ENCODE measurements around the gene HEXIM2. TPM values are rescaled to one million over a fixed set of nuclear protein-coding genes. Genes with fewer than 3 reads are reported as not detected.
A peak's percentile ranks its signal among the peaks of the same experiment; 100 is the strongest.

HEXIM2 gene
- total and polyA plus RNA-seq, 7 donors = 1.8 to 14.7 (median 7.8) TPM

DNA sequence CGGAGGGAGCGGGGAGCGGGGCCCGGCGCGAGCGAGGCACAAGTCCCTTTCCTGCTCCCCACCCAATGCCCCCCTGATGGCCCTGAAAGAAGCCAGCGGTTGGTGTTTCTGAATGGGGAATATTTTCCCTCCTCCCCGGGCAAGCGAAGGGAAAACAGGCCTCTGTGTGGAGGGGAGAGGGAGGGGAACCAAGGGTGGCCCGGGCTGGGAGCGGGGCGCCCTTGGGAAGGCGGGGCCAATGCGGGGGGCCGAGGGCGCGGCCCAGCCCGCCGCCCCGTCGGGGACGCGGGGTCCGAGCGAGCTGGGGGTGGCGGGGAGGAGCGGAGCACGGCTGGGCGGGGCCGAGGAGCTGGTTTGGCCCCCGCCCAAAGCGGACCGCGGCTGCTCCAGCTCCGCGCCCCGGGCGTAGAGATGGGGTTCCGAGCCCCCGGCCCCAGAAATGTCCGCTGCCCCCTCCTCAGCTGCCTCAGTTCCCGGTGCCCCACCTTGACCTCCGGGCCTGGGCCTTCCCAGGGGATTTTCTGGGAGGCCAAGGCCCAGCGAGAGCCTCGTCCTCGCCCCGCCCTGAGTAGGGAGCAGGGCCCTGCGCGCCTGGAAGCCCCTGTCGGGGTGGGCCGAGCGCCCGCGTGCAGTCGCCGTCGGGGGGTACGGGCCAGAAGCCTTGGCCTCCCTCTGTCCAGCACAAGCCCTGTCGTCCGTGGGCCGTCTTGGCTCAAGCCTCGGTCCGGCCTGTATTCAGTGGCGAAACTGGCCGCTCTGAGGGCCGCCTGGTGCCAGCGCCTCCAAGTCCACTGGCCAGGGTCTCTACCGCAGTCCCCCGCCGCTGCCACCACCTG, 17.3 kb upstream of the HEXIM2 start:
- 17% methylated on average over 71 of the region's 71 CpGs for WGBS, 2 donors
- H3K9me3 ChIP-seq = no peaks in the 10 kb centered on the region
- DNase-seq = peak; percentile 86
- peak overlapping the region; percentile 35 to 58 (median 47) for H3K4me3 ChIP-seq
- intact Hi-C loops (cut with DNase I) = loop anchor here (5.0 to 10.0 kb wide), 2 partner anchors 173 to 950 kb away; partner anchors contain the start of genes ATXN7L3 and MAP3K14
- H3K27ac ChIP-seq = peak overlapping the region; percentile 96 to 98 (median 97)
- peaks cover 6 to 40% (median 33%) of the 10 kb centered on the region in 4 donors for H3K4me1 ChIP-seq
- TF ChIP-seq POLR2AphosphoS5 (IDR thresholded peaks at IDR 0.05) (peak; percentile 2 to 53 (median 23)), CTCF (IDR thresholded peaks at IDR 0.05) (no peak), POLR2A (IDR thresholded peaks at IDR 0.05) (peak in 1 of 2 donors; percentile 8), EP300 (IDR thresholded peaks at IDR 0.05) (no peak)
- no peaks in the 10 kb centered on the region for H3K27me3 ChIP-seq
- H3K36me3 ChIP-seq = no peaks in the 10 kb centered on the region

DNA sequence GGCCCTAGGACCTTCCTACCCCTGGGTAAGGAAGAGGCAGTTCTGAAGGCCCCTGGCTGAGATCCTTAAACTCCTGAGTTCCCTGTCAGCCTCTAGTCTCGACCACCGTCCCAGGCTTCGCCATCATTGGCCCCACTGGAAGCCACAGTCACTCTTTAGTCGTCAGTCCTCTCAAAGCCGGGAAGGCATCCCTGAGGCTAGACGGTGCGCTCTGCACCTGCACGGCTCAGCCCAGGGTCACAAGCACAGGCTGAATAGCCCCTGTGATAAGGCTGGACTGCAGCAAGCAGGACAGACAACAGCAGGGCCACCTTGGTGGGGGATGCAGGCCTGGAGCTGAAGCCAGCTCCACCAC, 16.7 kb upstream of the HEXIM2 start:
- no peak for TF ChIP-seq POLR2AphosphoS5 (IDR thresholded peaks at IDR 0.05)
- TF ChIP-seq POLR2A (IDR thresholded peaks at IDR 0.05) = no peak
- no peak for TF ChIP-seq EP300 (IDR thresholded peaks at IDR 0.05)
- TF ChIP-seq CTCF (IDR thresholded peaks at IDR 0.05) = no peak
- peak; percentile 66 for DNase-seq
- Histone ChIP-seq H3K9me3 (no peaks in the 10 kb centered on the region), H3K4me3 (peak overlapping the region; percentile 35 to 58 (median 47)), H3K36me3 (no peaks in the 10 kb centered on the region), H3K4me1 (peaks cover 6 to 40% (median 33%) of the 10 kb centered on the region in 4 donors), H3K27me3 (no peaks in the 10 kb centered on the region), H3K27ac (peak overlapping the region; percentile 96 to 98 (median 97))
- intact Hi-C loops (cut with DNase I) = loop anchor here (5.0 to 10.0 kb wide), 2 partner anchors 172 to 950 kb away; partner anchors contain the start of genes ATXN7L3 and MAP3K14
- WGBS, 2 donors = 74 to 82% methylated on average over 8 of the region's 8 CpGs

DNA sequence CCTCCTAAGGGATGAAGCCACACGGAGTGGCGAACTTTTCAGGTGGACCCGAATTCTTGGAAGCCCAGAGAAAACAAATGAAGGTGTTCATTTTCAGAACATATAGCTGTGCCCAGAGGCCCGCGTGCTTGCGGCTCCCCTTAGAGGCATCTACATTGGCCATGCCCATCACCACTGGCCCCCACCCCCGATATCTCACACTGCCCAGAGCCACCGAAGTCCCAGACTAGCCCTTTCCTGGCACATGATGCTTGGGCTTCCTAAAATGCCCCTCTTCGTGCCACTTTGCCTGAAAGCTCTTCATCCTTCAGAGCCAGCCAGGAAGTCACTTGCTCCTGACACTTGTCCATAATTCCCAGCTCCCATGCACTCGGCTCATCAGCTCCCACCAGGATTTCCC, 15.5 kb upstream of the HEXIM2 start:
- Histone ChIP-seq H3K4me1 (peaks cover 6 to 44% (median 38%) of the 10 kb centered on the region in 4 donors), H3K4me3 (no peak overlapping the region), H3K27ac (peak overlapping the region; percentile 96 to 98 (median 97)), H3K36me3 (no peaks in the 10 kb centered on the region), H3K27me3 (no peaks in the 10 kb centered on the region), H3K9me3 (no peaks in the 10 kb centered on the region)
- TF ChIP-seq POLR2A (IDR thresholded peaks at IDR 0.05) (no peak), POLR2AphosphoS5 (IDR thresholded peaks at IDR 0.05) (no peak), CTCF (IDR thresholded peaks at IDR 0.05) (no peak), EP300 (IDR thresholded peaks at IDR 0.05) (no peak)
- WGBS, 2 donors = 90 to 95% methylated on average over 10 of the region's 10 CpGs
- intact Hi-C loops (cut with DNase I) = loop anchor here (5.0 to 10.0 kb wide), 2 partner anchors 171 to 951 kb away; partner anchors contain the start of genes ATXN7L3 and MAP3K14
- DNase-seq = peak; percentile 71

DNA sequence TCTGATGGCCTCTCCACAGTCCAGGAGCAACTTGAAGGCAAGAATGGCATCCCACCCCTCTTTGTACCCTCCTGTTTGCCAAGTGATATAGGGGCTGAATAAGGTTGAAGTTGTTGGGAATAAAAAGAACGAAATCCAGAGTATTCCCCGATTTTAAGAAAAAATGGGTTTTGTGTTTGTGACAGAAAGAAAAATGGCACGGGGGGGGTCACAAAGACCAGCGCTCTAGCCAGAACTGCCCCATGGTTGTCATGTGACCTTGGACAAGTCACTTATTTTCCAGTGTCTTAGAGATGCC, 15.1 kb upstream of the HEXIM2 start:
- Histone ChIP-seq H3K27me3 (no peaks in the 10 kb centered on the region), H3K27ac (peak overlapping the region; percentile 96 to 98 (median 97)), H3K4me3 (peak overlapping the region; percentile 64 to 92 (median 76)), H3K4me1 (peaks cover 6 to 48% (median 42%) of the 10 kb centered on the region in 4 donors), H3K36me3 (no peaks in the 10 kb centered on the region), H3K9me3 (no peaks in the 10 kb centered on the region)
- TF ChIP-seq CTCF (IDR thresholded peaks at IDR 0.05) (no peak), POLR2AphosphoS5 (IDR thresholded peaks at IDR 0.05) (no peak), EP300 (IDR thresholded peaks at IDR 0.05) (no peak), POLR2A (IDR thresholded peaks at IDR 0.05) (no peak)
- 59 to 86% methylated on average over 4 of the region's 4 CpGs for WGBS, 2 donors
- no peak for DNase-seq
- intact Hi-C loops (cut with DNase I) = loop anchor here (5.0 to 10.0 kb wide), 2 partner anchors 171 to 952 kb away; partner anchors contain the start of genes ATXN7L3 and MAP3K14
